NCI-H146 treated with DMSO at 0.1 percent for 48 hours (cell line): ENCODE data around the gene VPS41.

Source experiments
- DNase-seq: peaks from one replicate; lab custom pipeline; 2025; ENCODE audit not compliant: unreplicated experiment; lab: John Stamatoyannopoulos, UW

VPS41 gene

DNA sequence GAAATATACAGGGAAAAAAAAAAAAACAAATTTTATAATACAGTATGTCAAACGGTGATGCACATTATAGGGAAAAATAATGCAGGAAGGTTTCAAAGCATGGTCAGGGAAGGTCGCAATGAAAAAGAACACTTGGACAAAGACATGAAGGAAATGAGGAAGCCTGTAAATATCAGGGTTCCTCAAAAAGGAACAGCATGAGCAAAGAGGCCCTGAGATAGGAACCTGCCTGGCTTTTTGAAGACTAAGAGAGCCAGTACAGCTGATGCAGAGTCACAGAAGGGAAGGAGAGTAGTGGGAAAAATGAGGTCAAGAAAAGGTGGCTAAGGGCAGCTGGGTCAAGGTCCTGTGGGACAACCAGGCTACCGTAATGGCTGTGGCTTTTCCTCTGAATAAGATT lies 1.9 kb downstream of the VPS41 start:
- DNase-seq: no peak

DNA sequence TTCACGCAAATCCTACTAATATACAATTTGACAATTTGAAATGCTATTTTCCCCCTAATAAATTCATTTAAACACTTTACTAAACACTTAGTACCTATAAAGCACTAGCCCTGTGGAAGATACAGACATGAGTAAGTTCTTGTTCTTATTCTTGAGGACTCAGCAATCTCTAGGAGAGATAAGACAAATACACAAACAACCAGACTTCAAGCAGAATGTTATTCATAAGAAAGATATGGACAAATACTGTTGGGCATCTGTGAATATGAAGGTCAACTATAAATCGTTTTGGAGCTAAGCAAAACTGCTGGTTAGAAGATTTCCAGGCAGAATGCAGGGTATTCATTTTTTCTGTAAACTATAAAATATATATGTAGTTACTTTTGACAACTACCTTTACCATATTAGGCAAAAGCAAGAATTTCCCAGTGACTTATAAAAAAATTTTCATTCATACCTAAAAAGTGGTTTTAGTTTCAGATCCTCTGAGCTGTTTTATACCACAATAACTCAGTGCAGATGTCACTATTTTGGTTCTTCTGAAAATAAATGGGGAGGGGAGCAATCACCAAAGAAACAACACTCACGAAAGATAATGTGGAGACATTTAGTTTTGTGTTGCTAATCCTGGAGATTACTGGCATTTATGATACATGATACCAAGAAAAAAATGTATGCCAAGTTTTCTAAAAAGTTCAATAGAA lies 3.8 kb downstream of the VPS41 start:
- no peak for DNase-seq

DNA sequence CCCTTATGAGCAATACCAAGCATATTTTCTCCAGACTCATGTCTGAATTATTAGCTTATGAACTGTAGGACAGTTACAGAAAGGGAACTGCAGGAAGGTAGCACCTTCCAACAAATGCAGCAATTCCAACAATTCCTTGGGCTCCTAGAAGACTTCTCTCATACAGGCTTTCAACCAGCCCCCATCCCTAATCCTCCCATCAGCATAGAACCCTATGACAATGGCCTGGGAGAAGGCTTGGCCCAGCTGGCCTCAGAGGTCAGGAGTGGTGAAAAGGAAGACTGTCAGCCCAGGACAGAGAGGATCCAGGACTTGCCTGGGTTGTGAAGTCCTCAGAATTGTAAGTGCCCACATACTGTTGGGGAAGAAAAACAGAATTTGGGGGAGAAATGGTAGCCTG lies 5.9 kb downstream of the VPS41 start:
- no peak for DNase-seq

DNA sequence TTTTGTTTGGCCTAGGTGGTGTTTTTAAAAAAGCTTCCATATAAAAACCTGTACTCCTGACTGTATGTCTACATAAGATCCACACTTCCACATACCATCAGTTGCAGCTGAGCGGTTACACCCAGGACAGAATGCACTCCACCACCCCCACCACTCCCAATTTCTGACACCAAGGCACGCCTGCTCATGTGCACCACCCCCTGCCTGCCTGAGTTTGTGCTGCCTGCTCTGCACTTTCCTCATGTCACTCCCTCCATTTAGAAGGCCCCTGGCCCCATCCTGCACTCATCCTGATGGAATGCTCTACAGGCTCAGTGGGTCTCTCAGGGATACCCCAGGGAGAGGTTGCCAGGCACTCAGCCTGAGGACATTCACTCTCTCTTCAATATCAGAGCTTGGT lies 6.5 kb downstream of the VPS41 start:
- DNase-seq: no peak

DNA sequence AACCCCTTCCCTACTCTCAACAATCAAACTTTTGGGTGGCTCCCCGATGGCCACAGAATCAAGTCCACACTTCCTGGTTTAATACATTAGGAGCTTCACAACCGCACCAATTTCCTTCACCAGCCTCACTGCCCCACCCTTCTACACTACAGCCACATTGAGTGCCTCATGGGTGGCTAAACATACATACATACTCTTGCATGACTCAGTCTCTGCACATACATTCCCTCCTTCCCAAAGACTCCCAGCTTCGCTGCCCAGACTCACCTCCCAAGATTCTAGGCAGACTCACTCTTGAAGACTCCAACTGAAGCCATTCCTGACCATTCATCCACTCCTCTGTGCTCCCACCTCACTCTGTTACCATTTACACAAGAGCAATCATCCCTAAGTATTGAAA lies 15.9 kb downstream of the VPS41 start:
- no peak for DNase-seq

DNA sequence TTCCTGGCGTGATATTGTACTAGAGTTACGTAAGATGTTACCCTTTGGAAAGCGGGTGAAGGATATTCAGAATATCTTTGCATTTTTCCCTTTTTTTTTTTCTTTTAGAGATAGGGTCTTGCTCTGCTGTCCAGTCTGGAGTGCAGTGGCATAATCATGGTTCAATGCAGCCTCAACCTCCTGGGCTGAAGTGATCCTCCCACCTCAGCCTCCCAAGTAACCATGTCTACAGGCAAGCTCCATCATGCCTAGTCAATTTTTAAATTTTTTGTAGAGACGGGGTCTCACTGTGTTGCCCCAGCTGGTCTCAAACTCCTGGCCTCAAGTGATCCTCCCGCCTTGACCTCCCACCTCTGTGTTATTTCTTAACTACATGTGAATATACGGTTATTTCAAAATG lies 18.4 kb downstream of the VPS41 start:
- DNase-seq: no peak

DNA sequence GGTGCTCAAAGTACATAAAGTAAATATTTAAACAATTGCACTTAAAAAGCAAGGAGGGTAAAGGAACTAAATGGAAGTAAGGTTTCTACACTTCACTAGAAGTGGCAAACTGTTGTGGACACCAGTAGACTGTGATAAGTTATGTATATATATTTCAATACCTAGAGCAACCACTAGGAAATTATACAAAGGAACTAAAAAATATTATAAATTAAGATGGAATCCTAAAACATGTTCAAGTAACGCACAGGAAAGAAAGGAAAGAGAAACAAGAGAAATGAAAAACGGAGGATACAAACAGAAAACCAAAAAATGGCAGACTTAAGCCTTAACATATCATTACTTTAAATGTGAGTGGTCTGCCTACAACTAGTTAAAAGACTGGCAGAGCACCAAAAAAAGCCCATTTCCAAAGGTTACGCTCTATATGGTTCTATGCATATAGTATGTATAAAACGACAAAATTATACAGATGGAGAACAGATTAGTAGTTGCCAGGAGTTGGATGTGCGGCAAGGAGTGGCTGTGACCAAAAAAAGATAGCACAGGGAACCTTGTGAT lies 19.0 kb downstream of the VPS41 start:
- DNase-seq: no peak

DNA sequence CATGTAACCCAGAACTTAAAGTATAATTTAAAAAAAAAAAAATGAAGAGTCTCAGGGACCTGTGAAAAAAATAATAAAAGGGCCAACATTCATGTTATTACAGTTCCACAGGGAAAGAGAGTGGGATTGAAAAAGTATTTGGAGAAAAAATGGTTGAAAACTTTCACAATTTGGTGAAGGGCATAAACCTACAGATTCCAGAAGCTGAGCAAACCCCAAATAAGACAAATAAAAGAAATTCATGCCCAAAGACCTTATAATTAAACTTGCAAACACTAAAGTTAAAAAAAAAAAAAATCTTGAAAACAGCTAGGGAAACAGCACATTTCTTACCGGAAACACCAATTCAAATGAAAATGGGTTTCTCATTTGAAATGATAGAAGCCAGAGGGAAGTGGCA lies 19.9 kb downstream of the VPS41 start:
- no peak for DNase-seq

DNA sequence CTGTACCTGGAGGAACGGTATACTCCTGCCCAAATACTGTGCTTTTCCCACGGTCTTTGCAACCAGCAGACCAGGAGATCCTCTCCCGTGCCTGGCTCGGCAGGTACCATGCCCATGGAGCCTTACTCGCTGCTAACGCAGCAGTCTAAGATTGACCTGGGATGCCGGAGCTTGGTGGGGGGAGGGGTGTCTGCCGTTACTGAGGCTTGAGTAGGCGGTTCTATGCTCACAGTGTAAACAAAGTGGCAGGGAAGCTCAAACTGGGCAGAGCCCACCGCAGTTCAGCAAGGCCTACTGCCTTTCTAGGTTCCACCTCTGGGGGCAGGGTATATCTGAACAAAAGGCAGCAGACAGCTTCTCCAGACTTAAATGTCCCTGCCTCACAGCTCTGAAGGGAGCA lies 22.7 kb downstream of the VPS41 start:
- no peak for DNase-seq

DNA sequence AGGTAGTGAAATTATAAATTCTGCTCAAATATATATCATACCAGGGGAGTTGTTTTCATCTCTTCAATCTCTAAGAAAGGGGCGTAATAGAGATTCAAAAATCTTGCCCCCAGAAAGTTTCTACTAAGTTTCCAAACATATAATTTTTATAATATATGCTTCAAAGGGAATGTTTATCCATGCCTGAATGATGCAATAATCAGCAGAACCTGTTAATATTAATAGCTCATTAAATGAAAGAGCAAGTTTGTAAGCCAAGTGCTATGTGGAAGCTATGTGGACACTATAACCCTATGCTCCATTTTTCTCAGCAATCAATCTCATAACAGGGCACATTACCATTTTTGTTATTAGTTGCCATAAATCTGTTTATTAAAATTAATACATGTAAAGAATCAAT lies 25.3 kb downstream of the VPS41 start:
- no peak for DNase-seq

DNA sequence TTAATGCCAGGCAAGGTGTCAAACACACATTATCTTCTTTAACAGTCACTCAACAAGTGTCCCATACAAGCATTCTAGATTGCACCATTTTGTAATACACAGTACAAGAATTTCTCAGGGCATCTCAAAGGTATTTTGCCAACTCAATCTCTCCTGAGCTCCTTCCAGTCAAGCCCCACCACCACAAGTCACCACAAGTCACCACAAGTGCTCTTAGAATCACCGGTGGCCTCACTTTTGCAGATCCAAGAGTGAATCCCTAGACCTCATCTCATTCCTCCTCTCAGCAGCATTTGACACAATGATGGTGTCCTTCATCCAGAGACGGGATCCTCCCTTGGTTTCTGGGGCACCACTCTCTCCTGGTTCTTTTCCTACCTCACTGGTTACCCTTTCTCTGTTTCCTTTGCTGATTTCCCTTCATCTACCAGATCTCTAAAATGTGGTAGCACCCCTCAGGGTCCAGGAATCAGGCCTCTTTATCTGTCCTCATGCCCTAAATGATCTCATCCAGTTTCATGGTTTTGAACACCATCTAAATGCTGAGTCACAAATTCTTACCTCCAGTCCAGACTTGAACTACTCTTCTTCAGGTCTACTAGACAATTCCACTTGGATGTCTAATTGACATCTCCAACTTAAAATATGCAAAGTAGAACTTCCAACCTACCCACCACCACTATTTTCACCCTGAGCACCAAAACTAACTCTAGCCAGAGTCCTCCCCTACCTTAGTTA lies 26.9 kb downstream of the VPS41 start:
- DNase-seq: no peak

DNA sequence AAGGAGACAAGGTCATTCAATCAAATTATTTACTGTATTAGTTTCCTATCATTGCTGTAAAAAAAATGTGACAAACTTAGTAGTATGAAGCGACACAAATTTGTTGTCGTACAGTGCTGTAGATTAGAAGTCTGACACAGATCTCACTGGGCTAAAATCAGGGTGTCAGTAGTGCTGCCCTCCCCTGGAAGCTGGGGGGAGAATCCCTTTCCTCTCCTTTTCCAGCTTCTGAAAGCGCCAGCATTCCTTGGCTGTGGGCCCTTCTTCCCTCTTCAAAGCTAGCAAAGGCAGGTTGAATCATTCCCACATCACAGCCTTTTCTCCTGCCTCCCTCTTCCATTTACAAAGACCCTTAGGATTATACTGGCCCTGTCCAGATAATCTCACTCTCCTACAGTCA lies 28.0 kb downstream of the VPS41 start:
- DNase-seq: no peak

DNA sequence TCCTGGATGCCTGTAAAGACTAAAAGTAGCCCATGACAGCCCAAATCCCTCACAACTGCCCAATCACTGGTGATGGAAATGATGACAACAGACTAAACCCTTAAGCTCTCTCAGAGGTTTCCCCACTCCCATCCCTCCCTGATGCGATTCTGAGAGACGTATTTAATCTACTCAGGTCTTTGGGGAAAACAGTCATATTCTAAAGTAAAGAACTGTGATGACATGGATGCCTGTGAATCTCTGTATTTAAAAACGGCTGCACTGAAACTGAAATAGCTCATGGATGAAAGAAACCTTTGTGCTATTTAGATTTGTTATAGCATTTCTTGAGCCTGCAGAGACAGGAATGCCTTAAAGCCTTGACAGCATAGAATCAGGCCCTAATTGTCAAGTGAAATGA lies 28.5 kb downstream of the VPS41 start:
- no peak for DNase-seq

DNA sequence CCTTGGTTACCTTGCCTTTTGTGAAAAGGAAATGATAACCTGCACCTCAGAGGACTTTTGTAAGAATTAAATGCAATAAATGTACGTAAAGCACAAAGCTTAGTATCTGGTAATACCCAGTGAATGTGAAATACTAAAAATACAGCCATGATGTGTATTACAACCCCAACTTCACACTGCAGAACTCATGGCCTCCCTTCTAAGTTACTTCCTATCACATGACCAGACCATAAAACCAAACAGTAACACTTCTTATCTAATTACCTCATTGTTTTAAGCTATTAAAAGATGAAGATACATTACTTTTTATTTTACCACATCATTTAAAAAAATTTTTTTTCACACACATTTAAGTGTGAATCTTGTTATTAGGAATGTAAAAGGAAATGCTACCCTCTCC lies 29.0 kb downstream of the VPS41 start:
- no peak for DNase-seq

DNA sequence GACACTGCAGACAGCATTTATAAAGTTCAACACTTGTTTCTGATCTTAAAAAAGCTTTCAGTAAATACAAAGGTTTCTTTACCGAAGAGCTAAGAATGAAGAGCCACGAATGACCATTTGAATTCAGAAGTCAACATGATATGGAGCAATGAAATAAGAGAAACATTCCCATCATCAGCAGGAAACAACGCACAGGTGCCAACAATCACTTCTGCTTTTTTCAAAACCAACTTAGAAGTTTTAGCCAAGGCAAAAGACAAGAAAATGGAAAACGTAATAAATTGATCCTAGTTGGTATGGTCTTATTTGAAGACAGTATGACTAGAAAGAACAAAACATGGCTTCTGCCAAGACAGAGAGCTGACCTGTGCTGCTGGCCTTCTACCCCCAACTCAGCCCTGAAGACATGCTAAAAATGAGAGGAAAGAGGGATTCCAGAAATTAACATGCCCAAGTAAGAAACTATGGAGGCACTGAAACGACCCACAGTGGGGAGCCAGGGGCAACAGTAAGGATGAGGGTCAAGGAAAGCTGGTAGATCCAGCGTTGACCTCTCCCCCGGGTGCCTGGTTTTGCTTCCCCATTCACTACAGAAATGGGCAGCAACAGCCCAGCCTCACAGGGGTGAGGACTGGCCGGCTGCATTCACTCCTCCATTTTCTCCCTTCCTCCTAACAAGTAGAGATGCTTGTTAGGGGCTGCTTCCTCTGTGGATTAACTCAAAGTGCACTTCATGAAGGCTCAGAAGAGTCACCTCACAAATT lies 30.1 kb downstream of the VPS41 start:
- DNase-seq: no peak

DNA sequence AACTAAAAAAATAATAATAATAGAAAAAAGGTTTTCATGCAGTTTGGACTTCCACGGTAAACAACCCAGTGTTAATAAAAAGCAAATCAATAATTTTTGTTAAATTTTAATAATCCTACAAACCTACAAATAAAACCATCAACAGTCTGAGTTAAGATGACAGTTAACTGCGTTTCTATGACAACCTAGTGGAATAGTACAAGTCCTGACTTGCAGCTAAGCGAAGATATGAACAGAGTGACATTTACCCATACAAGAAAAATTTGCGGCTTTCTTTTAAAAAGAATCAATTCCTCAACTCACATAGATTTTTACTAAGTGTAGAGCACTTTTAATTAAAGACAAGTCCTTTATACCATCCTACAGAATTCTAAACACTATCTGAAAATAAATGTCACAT lies 35.6 kb downstream of the VPS41 start:
- DNase-seq: no peak

DNA sequence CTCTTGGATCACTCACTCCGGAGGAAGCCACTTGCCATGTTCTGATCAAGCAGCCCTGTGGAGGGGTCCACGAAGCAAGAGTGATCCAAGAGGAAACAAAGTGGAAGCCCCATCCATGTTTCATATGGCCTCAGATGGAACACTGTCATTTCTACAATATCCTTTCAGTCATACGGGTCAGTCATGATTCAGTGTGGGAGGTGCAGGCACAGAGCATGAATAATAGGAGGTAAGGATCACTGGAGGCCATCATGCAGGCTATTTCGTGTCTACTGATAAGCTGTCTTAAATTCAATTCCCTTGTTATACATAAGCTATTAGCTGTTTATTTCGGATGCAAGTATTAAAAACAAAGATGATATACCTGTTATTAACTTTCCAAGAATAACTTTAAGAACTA lies 36.8 kb downstream of the VPS41 start:
- no peak for DNase-seq

DNA sequence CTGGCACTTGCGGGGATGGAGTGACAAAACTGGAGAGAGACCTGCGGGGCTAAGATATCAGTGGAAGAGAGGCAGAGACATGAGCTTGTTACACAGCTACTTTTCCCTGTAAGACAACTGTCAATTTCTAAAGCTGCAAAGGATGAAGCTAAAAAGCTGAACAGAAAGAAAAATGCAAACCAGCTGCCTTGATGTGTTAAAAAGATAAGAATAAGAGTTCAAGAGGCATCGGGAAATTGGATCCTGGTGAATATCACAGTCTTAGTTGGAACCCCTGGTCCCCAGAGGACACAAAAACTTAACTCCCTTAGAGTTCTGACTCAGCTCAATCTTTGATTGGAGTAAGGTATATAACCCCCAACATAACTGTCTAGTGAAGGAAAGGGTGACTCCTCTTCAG lies 38.8 kb downstream of the VPS41 start:
- DNase-seq: no peak

DNA sequence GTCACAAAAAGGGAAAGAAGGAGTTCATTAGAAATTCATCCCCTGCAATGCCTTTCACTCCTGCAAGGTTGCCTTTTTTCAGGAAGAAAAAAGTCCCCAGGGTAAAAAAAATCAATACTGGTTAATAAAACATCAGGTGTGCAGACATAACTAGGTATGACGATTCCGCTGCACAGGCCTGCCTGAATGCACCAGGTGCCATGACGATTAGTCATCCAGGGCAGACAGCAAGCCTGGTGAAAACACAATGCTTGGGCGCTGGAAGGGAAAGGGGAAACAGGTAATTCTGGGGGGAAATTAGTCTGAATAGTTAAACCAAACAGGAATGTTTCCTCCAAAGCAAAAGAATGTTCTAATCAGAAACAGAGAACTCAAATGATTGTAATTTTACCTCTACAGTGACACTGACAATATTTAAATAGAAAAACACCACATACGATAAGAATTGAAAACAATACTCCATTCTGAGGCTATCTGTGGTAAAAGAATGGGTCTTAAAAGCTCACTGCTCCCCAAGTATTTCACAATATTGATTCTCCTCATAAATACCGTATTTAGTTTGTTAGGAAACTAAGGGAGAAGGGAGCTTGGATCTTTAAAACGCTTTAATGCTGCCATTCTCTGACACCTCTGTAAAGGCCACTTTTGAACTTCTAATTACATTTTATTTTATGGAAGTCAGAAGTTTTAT lies 45.2 kb downstream of the VPS41 start:
- peak; percentile 94 for DNase-seq

DNA sequence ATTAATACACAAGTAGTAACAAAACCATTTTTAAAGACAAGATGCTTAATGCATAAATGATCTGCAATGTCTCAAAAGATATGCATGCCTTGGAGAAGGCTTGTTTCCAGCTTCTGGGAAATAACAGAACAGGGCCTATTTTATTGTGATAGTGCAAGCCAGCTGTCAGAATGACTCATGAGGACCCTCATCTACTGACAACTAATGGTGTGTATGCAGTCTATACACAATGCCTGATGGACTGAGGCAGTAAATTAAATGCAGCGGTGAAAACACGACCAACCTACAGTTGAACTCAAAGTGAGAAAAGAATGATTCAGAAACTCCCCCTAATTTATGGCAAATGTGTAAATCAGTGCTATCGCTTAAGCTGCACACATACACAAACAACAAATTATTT lies 46.3 kb downstream of the VPS41 start:
- DNase-seq: peak; percentile 8

DNA sequence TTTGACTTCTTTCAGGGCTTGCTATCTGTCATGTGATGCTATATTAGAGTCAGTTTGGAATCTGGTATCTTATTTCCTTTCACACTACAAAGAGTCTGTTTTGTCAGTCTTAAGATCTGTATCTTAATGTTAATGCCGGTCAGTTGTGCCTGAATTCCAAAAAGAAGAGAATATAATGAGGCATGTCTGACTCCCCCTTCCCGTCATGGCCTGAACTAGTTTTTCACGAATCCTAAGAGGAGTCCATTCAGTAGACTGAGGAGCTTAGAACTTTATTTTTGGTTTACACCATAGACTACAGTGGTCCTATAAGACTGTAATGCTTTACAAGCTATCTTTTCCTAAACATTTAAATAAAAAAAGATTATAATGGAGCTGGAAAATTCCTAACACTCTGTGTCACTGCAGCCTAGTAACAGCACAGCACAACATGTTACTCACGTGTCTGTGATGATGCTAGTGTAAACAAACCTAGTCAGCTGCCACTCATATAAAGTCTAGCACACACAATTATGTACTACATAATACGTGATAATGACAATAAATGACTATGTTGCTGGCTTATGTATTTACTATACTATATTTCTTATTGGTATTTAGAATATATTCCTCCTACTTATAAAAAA lies 50.6 kb downstream of the VPS41 start:
- peak; percentile 12 for DNase-seq
